Vagina (tissue), 2 donors: Measurements from ENCODE around the gene MELK.

ENCODE experiments used
- CTCF ChIP-seq, 3 experiments: fragments of 450-650 bp in 2 of 3; fragments of 200-600 bp in 1 of 3; sonication (generic) in 1 of 3; IDR thresholded peaks; one replicate each; pipeline ENCODE4 v1.5.1; 2017 to 2019; ENCODE audit warnings: antibody characterized with exemption in 3 of 3, mild to moderate bottlenecking in 2 of 3, moderate library complexity in 2 of 3
- POLR2A ChIP-seq, 2 donors: fragments of 450-650 bp; IDR thresholded peaks; one replicate each; pipeline ENCODE4 v1.6.1; 2017; ENCODE audit warnings: antibody characterized with exemption in 2 of 2, mild to moderate bottlenecking in 2 of 2, moderate library complexity in 2 of 2

- TF ChIP-seq CTCF (IDR thresholded peaks at IDR 0.05) (no peak), POLR2A (IDR thresholded peaks at IDR 0.05) (no peak)
Measured at GRCh38 chr9:36690412-36691168, 117.9 kb downstream of the MELK start.
